Activated CD8-positive, alpha-beta memory T cell treated with anti-CD3 and anti-CD28 coated beads, Interleukin-2, amount 10 ng/mL, durations not matched to agents 7 days and 5 days (primary cell): ENCODE measurements around the gene NR6A1. TPM values are rescaled to one million over a fixed set of nuclear protein-coding genes. Genes with fewer than 3 reads are reported as not detected.

Source experiments
- ATAC-seq: fragments of 150-1000 bp; cut with Tn5 transposase; one replicate; pipeline ENCODE4 v1.10.0; 2021; ENCODE audit warnings: moderate library complexity
- CTCF ChIA-PET: fragments of 350-600 bp; sonication (Branson Sonifier 250); formaldehyde crosslinking; loops from one replicate; lab custom pipeline; 2021; ENCODE audit warnings: antibody characterized with exemption; lab: Charles Lee
- DNase-seq: peaks from one replicate; pipeline ENCODE4 v3.0.0-alpha.2; 2020
- H3K27ac Mint-ChIP-seq: one replicate; pipeline ENCODE4 v1.8.0; 2021; ENCODE audit warnings: mild to moderate bottlenecking, mixed read lengths
- H3K27me3 Mint-ChIP-seq: one replicate; pipeline ENCODE4 v1.8.0; 2021; ENCODE audit warnings: mixed read lengths
- H3K36me3 Mint-ChIP-seq: one replicate; pipeline ENCODE4 v1.8.0; 2021; ENCODE audit warnings: mild to moderate bottlenecking, mixed read lengths
- H3K4me1 Mint-ChIP-seq: one replicate; pipeline ENCODE4 v1.8.0; 2021; ENCODE audit warnings: mixed read lengths
- H3K4me3 Mint-ChIP-seq: one replicate; pipeline ENCODE4 v1.8.0; 2021; ENCODE audit warnings: mild to moderate bottlenecking, moderate library complexity, mixed read lengths
- H3K9me3 Mint-ChIP-seq: one replicate; pipeline ENCODE4 v1.8.0; 2022; ENCODE audit warnings: low read depth, mixed read lengths
- total RNA-seq, 2 experiments: library from RNA; stranded (reverse); gene quantifications; one replicate each; pipeline ENCODE4 v1.2.3, GENCODE V29; 2021

NR6A1 gene
- total RNA-seq, 2 experiments from 2014 or later, result 0.44 to 1.2 TPM

- H3K27ac Mint-ChIP-seq, result no peak overlapping the region
- no peaks in the 10 kb centered on the region for H3K36me3 Mint-ChIP-seq
- peaks cover 74% of the 10 kb centered on the region for H3K27me3 Mint-ChIP-seq
- H3K4me3 Mint-ChIP-seq, result peak overlapping the region; percentile 74
- H3K9me3 Mint-ChIP-seq, result no peaks in the 10 kb centered on the region
- ATAC-seq (no peak), DNase-seq (no peak)
- CTCF ChIA-PET, result interaction anchor here (0.8 to 13.1 kb wide), 4 partner anchors 8 to 375 kb away, joined by 3 to 380 read pairs (median 5); partner anchors contain the start of genes OLFML2A and WDR38
- peaks cover 35% of the 10 kb centered on the region for H3K4me1 Mint-ChIP-seq
Observed at GRCh38 chr9:124768750-124769548, 2.2 kb downstream of the NR6A1 start.

- CTCF ChIA-PET, result interaction anchor here (1.4 to 13.1 kb wide), 3 partner anchors 8 to 82 kb away, joined by 4 to 380 read pairs (median 6); partner anchors contain the start of genes OLFML2A and WDR38
- Mint-ChIP-seq H3K9me3 (no peaks in the 10 kb centered on the region), H3K4me1 (peaks cover 28% of the 10 kb centered on the region), H3K4me3 (no peak overlapping the region), H3K27me3 (peaks cover 78% of the 10 kb centered on the region), H3K27ac (no peak overlapping the region), H3K36me3 (no peaks in the 10 kb centered on the region)
- no peak for DNase-seq
- ATAC-seq, result no peak
Observed at GRCh38 chr9:124768334-124768733, 2.8 kb downstream of the NR6A1 start.

- no peak for ATAC-seq
- DNase-seq, result no peak
- no peaks in the 10 kb centered on the region for H3K36me3 Mint-ChIP-seq
- CTCF ChIA-PET, result interaction anchor here (2.4 to 13.1 kb wide), 2 partner anchors 83 to 85 kb away, joined by 18 to 380 read pairs; partner anchors contain the start of gene WDR38
- no peaks in the 10 kb centered on the region for H3K9me3 Mint-ChIP-seq
- H3K27ac Mint-ChIP-seq, result no peak overlapping the region
- H3K27me3 Mint-ChIP-seq, result peaks cover 83% of the 10 kb centered on the region
- H3K4me1 Mint-ChIP-seq, result peaks cover 26% of the 10 kb centered on the region
- no peak overlapping the region for H3K4me3 Mint-ChIP-seq
Observed at GRCh38 chr9:124767821-124768220, 3.3 kb downstream of the NR6A1 start.

GRCh38 chr9:124766815-124767554, 4.1 kb downstream of the NR6A1 start:
- CTCF ChIA-PET, result interaction anchor here (0.7 to 2.4 kb wide), 5 partner anchors 10 to 86 kb away, joined by 3 to 18 read pairs (median 4); partner anchors contain the start of genes OLFML2A and WDR38
- Mint-ChIP-seq H3K9me3 (no peaks in the 10 kb centered on the region), H3K27me3 (peaks cover 82% of the 10 kb centered on the region), H3K4me3 (no peak overlapping the region), H3K4me1 (peaks cover 19% of the 10 kb centered on the region), H3K27ac (no peak overlapping the region), H3K36me3 (no peaks in the 10 kb centered on the region)
- DNase-seq (no peak), ATAC-seq (no peak)

- peaks cover 13% of the 10 kb centered on the region for H3K4me1 Mint-ChIP-seq
- H3K9me3 Mint-ChIP-seq, result no peaks in the 10 kb centered on the region
- ATAC-seq (no peak), DNase-seq (no peak)
- no peaks in the 10 kb centered on the region for H3K36me3 Mint-ChIP-seq
- H3K27ac Mint-ChIP-seq, result no peak overlapping the region
- no peak overlapping the region for H3K4me3 Mint-ChIP-seq
- H3K27me3 Mint-ChIP-seq, result peaks cover 86% of the 10 kb centered on the region
- CTCF ChIA-PET, result interaction anchor here (0.7 to 2.4 kb wide), 6 partner anchors 8 to 86 kb away, joined by 3 to 18 read pairs (median 5); partner anchors contain the start of genes OLFML2A and WDR38
Observed at GRCh38 chr9:124766326-124766725, 4.8 kb downstream of the NR6A1 start.

- Mint-ChIP-seq H3K27ac (no peak overlapping the region), H3K27me3 (peaks cover 95% of the 10 kb centered on the region), H3K9me3 (no peaks in the 10 kb centered on the region), H3K36me3 (no peaks in the 10 kb centered on the region), H3K4me1 (peaks cover 11% of the 10 kb centered on the region), H3K4me3 (no peak overlapping the region)
- no peak for ATAC-seq
- CTCF ChIA-PET, result interaction anchor here (1.1 to 2.4 kb wide), 5 partner anchors 9 to 87 kb away, joined by 4 to 18 read pairs (median 7); partner anchors contain the start of genes OLFML2A and WDR38
- no peak for DNase-seq
Observed at GRCh38 chr9:124765439-124765835, 5.7 kb downstream of the NR6A1 start.

- CTCF ChIA-PET, result interaction anchor here (1.5 to 3.0 kb wide), 4 partner anchors 7 to 88 kb away, joined by 4 to 14 read pairs (median 10); partner anchors contain the start of genes NR6A1, OLFML2A and WDR38
Observed at GRCh38 chr9:124764774-124765438, 6.2 kb downstream of the NR6A1 start.

GRCh38 chr9:124762633-124763032, 8.5 kb downstream of the NR6A1 start:
- CTCF ChIA-PET, result interaction anchor here (1.2 to 3.0 kb wide), 2 partner anchors 10 to 91 kb away, joined by 5 to 14 read pairs; partner anchors contain the start of genes NR6A1 and WDR38
- Mint-ChIP-seq H3K27me3 (peaks cover 92% of the 10 kb centered on the region), H3K27ac (no peak overlapping the region), H3K36me3 (no peaks in the 10 kb centered on the region), H3K4me3 (no peak overlapping the region), H3K9me3 (no peaks in the 10 kb centered on the region), H3K4me1 (peaks cover 2% of the 10 kb centered on the region)
- no peak for ATAC-seq
- DNase-seq, result no peak

More at GRCh38 chr9:124764774-124765438, 6.2 kb downstream of the NR6A1 start:
- peaks cover 8% of the 10 kb centered on the region for H3K4me1 Mint-ChIP-seq
- no peak overlapping the region for H3K4me3 Mint-ChIP-seq
- peaks cover 94% of the 10 kb centered on the region for H3K27me3 Mint-ChIP-seq
- no peaks in the 10 kb centered on the region for H3K9me3 Mint-ChIP-seq
- DNase-seq, result no peak
- no peaks in the 10 kb centered on the region for H3K36me3 Mint-ChIP-seq
- ATAC-seq, result no peak
- H3K27ac Mint-ChIP-seq, result no peak overlapping the region

GRCh38 chr9:124761710-124762109, 9.4 kb downstream of the NR6A1 start:
- Mint-ChIP-seq H3K4me1 (peaks cover 2% of the 10 kb centered on the region), H3K27ac (no peak overlapping the region), H3K27me3 (peaks cover 93% of the 10 kb centered on the region), H3K9me3 (no peaks in the 10 kb centered on the region), H3K4me3 (no peak overlapping the region), H3K36me3 (no peaks in the 10 kb centered on the region)
- DNase-seq, result no peak
- CTCF ChIA-PET, result interaction anchor here (1.1 to 3.0 kb wide), 4 partner anchors 10 to 92 kb away, joined by 5 to 14 read pairs (median 6); partner anchors contain the start of genes NR6A1, OLFML2A and WDR38
- no peak for ATAC-seq

GRCh38 chr9:124761196-124761595, 9.9 kb downstream of the NR6A1 start:
- CTCF ChIA-PET, result interaction anchor here (1.0 to 1.9 kb wide), 4 partner anchors 8 to 92 kb away, joined by 3 to 8 read pairs (median 4); partner anchors contain the start of genes NR6A1, OLFML2A and WDR38
- no peak overlapping the region for H3K4me3 Mint-ChIP-seq
- peaks cover 2% of the 10 kb centered on the region for H3K4me1 Mint-ChIP-seq
- H3K9me3 Mint-ChIP-seq, result no peaks in the 10 kb centered on the region
- H3K27me3 Mint-ChIP-seq, result peaks cover 93% of the 10 kb centered on the region
- H3K36me3 Mint-ChIP-seq, result no peaks in the 10 kb centered on the region
- H3K27ac Mint-ChIP-seq, result no peak overlapping the region
- no peak for ATAC-seq
- no peak for DNase-seq

- DNase-seq (no peak), ATAC-seq (no peak)
- CTCF ChIA-PET, result interaction anchor here (1.0 to 1.9 kb wide), 3 partner anchors 8 to 93 kb away, joined by 3 to 8 read pairs (median 4); partner anchors contain the start of genes NR6A1 and WDR38
- Mint-ChIP-seq H3K4me1 (peaks cover 2% of the 10 kb centered on the region), H3K27ac (no peak overlapping the region), H3K27me3 (peaks cover 92% of the 10 kb centered on the region), H3K4me3 (no peak overlapping the region), H3K9me3 (no peaks in the 10 kb centered on the region), H3K36me3 (no peaks in the 10 kb centered on the region)
Observed at GRCh38 chr9:124760719-124761118, 10.4 kb downstream of the NR6A1 start.

- DNase-seq (no peak), ATAC-seq (no peak)
- Mint-ChIP-seq H3K36me3 (no peaks in the 10 kb centered on the region), H3K4me1 (peaks cover 2% of the 10 kb centered on the region), H3K9me3 (no peaks in the 10 kb centered on the region), H3K27ac (no peak overlapping the region), H3K27me3 (peaks cover 92% of the 10 kb centered on the region), H3K4me3 (no peak overlapping the region)
- CTCF ChIA-PET, result interaction anchor here (1.1 kb wide), 1 partner anchor 12 kb away, joined by 4 read pairs; the partner anchor contains the start of gene NR6A1
Observed at GRCh38 chr9:124759327-124759726, 11.8 kb downstream of the NR6A1 start.
